ENCODE measurements around the gene ARHGEF39. TPM values are rescaled to one million over a fixed set of nuclear protein-coding genes. Genes with fewer than 3 reads are reported as not detected.

The ARHGEF39 gene
- total and polyA plus RNA-seq, 9 of the 15 experiments (the other 6 are each of a cell fraction or from before 2014, with no cell fraction given), result 2.8 to 21.7 (median 12.9) TPM

DNA sequence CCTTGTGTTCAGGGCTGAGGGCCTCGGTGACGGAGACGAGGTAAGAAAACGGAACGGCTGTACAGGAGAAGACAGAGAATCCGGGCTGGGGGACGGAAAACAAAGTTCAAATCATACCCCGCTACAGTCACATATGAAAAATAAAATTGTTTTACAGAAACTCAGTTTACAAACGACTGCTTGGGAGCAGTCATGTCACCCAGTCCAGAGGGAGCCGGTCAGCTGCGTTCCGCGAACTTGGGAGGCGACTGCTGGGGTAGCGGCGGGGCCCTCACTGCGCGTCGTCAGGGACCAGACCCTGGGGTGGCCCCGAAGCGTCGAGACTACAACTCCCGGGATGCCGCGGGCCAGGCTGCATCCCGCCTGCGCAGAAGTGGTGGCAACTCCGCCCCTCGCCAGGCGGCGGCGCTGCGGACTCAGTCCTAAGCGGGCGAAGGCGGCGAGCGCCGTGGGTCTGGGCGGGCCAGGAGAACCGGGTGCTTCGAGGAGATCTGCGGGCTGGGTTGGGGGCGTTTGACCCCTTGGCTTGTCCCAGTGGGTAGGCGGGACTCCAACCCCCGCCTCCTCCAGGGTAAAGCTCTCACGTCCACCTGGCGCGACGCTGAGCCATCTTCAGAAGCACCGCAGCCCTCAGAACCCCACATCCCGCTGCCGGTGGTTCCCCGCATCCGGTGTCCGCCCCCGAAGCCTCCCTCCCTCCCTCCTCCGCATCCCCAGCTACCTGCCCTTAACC, 18.3 kb downstream of the ARHGEF39 start (continued):
- TF ChIP-seq, protein P1, sequence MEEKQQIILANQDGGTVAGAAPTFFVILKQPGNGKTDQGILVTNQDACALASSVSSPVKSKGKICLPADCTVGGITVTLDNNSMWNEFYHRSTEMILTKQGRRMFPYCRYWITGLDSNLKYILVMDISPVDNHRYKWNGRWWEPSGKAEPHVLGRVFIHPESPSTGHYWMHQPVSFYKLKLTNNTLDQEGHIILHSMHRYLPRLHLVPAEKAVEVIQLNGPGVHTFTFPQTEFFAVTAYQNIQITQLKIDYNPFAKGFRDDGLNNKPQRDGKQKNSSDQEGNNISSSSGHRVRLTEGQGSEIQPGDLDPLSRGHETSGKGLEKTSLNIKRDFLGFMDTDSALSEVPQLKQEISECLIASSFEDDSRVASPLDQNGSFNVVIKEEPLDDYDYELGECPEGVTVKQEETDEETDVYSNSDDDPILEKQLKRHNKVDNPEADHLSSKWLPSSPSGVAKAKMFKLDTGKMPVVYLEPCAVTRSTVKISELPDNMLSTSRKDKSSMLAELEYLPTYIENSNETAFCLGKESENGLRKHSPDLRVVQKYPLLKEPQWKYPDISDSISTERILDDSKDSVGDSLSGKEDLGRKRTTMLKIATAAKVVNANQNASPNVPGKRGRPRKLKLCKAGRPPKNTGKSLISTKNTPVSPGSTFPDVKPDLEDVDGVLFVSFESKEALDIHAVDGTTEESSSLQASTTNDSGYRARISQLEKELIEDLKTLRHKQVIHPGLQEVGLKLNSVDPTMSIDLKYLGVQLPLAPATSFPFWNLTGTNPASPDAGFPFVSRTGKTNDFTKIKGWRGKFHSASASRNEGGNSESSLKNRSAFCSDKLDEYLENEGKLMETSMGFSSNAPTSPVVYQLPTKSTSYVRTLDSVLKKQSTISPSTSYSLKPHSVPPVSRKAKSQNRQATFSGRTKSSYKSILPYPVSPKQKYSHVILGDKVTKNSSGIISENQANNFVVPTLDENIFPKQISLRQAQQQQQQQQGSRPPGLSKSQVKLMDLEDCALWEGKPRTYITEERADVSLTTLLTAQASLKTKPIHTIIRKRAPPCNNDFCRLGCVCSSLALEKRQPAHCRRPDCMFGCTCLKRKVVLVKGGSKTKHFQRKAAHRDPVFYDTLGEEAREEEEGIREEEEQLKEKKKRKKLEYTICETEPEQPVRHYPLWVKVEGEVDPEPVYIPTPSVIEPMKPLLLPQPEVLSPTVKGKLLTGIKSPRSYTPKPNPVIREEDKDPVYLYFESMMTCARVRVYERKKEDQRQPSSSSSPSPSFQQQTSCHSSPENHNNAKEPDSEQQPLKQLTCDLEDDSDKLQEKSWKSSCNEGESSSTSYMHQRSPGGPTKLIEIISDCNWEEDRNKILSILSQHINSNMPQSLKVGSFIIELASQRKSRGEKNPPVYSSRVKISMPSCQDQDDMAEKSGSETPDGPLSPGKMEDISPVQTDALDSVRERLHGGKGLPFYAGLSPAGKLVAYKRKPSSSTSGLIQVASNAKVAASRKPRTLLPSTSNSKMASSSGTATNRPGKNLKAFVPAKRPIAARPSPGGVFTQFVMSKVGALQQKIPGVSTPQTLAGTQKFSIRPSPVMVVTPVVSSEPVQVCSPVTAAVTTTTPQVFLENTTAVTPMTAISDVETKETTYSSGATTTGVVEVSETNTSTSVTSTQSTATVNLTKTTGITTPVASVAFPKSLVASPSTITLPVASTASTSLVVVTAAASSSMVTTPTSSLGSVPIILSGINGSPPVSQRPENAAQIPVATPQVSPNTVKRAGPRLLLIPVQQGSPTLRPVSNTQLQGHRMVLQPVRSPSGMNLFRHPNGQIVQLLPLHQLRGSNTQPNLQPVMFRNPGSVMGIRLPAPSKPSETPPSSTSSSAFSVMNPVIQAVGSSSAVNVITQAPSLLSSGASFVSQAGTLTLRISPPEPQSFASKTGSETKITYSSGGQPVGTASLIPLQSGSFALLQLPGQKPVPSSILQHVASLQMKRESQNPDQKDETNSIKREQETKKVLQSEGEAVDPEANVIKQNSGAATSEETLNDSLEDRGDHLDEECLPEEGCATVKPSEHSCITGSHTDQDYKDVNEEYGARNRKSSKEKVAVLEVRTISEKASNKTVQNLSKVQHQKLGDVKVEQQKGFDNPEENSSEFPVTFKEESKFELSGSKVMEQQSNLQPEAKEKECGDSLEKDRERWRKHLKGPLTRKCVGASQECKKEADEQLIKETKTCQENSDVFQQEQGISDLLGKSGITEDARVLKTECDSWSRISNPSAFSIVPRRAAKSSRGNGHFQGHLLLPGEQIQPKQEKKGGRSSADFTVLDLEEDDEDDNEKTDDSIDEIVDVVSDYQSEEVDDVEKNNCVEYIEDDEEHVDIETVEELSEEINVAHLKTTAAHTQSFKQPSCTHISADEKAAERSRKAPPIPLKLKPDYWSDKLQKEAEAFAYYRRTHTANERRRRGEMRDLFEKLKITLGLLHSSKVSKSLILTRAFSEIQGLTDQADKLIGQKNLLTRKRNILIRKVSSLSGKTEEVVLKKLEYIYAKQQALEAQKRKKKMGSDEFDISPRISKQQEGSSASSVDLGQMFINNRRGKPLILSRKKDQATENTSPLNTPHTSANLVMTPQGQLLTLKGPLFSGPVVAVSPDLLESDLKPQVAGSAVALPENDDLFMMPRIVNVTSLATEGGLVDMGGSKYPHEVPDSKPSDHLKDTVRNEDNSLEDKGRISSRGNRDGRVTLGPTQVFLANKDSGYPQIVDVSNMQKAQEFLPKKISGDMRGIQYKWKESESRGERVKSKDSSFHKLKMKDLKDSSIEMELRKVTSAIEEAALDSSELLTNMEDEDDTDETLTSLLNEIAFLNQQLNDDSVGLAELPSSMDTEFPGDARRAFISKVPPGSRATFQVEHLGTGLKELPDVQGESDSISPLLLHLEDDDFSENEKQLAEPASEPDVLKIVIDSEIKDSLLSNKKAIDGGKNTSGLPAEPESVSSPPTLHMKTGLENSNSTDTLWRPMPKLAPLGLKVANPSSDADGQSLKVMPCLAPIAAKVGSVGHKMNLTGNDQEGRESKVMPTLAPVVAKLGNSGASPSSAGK (IDR thresholded peaks at IDR 0.05), result peak; percentile 21; the same call in 1 of the 2 replicates
- TF ChIP-seq SMC3 (conservative IDR thresholded peaks at IDR 0.05; ENCODE audit: insufficient read depth, low read depth, low read length), result peak; percentile 50
- peak; percentile 28; the same call in 1 of the 2 replicates for TF ChIP-seq MBD2 (IDR thresholded peaks at IDR 0.05; ENCODE audit: borderline replicate concordance, low read depth)
- peak; percentile 90 for TF ChIP-seq HCFC1 (IDR thresholded peaks at IDR 0.05; ENCODE audit: low read depth, low read length)
- 0 out of 2 replicates have a peak, but pooled peaks have one; percentile 3 for TF ChIP-seq JUND (IDR thresholded peaks at IDR 0.05; ENCODE audit: borderline replicate concordance, low read depth, low read length)
- no peak; the same call in 2 of the 3 replicates for TF ChIP-seq JUND (tag; IDR thresholded peaks at IDR 0.05; ENCODE audit: borderline replicate concordance, low read depth, low read length)
- no peak for TF ChIP-seq MTA2 (IDR thresholded peaks at IDR 0.05; ENCODE audit: low read depth)
- TF ChIP-seq ETV5 (CRISPR knock-in tag; IDR thresholded peaks at IDR 0.05; ENCODE audit: low read depth), result 0 out of 2 replicates have a peak, but pooled peaks have one; percentile 40
- TF ChIP-seq TEAD1 (CRISPR knock-in tag; IDR thresholded peaks at IDR 0.05), result peak in 1 of 2 experiments; percentile 29; a peak in 1 of 4 replicates
- no peak for TF ChIP-seq MCM5 (IDR thresholded peaks at IDR 0.05; ENCODE audit: low read depth)
- TF ChIP-seq STAG1 (CRISPR knock-in tag; IDR thresholded peaks at IDR 0.05; ENCODE audit: borderline replicate concordance), result peak; percentile 36; the same call in 1 of the 2 replicates
- TF ChIP-seq OTX1 (CRISPR knock-in tag; IDR thresholded peaks at IDR 0.05), result no peak
